Endometrial microvascular endothelial cells (primary cell): ENCODE measurements around the gene APOL6. TPM values are rescaled to one million over a fixed set of nuclear protein-coding genes. Genes with fewer than 3 reads are reported as not detected.
"Not testable (repeated sequence)": the region's sequence is repeated elsewhere in the genome, so short reads cannot be mapped to it uniquely, and the experiment has no call there.

Experiments used
- in situ Hi-C: cut with HindIII; loops from 2 replicates; pipeline ENCODE4 v1.10.0; 2017; ENCODE audit warnings: low sequenced_read_pairs, low pct_unique_long_range_greater_than_20kb; ENCODE audit errors: inconsistent ontology term
- total RNA-seq: library from RNA; depleted of rRNA; stranded (reverse); fragments of >200 nt; gene quantifications from one replicate; pipeline ENCODE4 v1.2.3, GENCODE V29; 2015; ENCODE audit errors: inconsistent ontology term

APOL6 gene
- total RNA-seq, 1 donor from 2014 or later, result 8.8 TPM

DNA sequence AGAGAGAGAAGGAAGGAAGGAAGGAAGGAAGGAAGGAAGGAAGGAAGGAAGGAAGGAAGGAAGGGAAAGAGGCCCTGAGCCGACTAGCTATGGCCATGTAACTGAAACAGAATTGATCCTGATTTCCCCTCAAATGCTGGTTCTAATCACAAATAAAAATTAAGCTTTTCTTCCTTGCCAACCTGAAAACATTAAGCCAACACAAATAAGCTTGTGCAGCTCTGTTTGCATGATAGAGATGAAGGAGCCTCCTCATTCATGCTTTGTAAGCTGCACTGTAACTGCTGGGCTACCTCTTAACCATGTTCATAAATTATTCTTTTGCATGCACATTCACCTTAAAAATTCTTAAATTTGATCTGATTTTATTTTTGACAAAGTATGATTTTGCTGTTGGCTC, 41.8 kb downstream of the APOL6 start:
- in situ Hi-C loops, result no loop called here

GRCh38 chr22:35695202-35695601, 47.0 kb downstream of the APOL6 start:
- in situ Hi-C loops, result no loop called here

- in situ Hi-C loops, result no loop called here
Observed at GRCh38 chr22:35697142-35697541, 48.9 kb downstream of the APOL6 start.

GRCh38 chr22:35699852-35700251, 51.6 kb downstream of the APOL6 start:
- in situ Hi-C loops, result not testable (repeated sequence)

GRCh38 chr22:35703861-35704584, 55.8 kb downstream of the APOL6 start:
- in situ Hi-C loops, result no loop called here

- in situ Hi-C loops, result no loop called here
Observed at GRCh38 chr22:35705141-35705540, 56.9 kb downstream of the APOL6 start.

DNA sequence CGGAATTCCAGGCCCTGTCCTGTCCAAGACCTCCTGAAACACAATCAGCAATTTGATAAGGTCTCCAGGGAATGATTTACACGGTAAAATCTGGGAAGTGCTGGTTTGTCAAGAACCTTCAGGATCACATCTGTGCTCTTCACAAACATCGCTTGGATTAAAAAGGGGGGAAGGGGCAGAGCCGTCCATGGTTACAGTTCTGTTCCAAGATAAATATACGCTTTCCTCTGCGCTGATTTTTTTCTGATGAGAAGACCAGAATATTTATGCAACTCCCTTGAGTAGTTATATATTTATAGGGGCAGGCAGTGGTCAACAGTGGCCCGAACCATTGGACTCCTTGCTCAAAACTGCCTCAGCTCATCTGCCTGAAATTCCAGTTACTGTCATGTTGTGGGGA, 60.2 kb downstream of the APOL6 start:
- in situ Hi-C loops, result no loop called here

GRCh38 chr22:35708917-35709316, 60.7 kb downstream of the APOL6 start:
- in situ Hi-C loops, result no loop called here

- in situ Hi-C loops, result no loop called here
Observed at GRCh38 chr22:35711336-35711735, 63.1 kb downstream of the APOL6 start.

DNA sequence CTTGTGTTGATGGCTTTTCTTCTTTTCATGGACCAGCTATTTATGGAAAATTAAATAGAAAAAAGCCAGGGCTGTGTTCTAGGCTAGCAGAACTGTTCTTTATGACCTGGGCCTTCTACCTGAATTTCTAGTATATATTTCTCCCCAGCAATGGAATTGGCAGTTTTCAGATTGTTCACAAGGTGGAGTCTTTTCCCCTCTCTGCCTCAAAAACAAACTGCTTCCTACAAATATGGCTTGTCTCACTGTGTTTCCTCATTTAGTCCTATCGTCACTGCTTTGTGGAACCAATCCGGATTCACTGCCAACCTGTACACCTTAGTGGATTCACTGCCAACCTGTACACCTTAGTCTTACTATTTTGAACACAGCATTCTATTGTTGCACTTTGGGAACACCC, 64.4 kb downstream of the APOL6 start:
- in situ Hi-C loops, result no loop called here

- in situ Hi-C loops, result no loop called here
Observed at GRCh38 chr22:35717572-35717971, 69.3 kb downstream of the APOL6 start, which contains the start of gene APOL5. Gene APOL5 (plus strand): TSS chr22:35717872. CDS start chr22:35717872, 0 bp downstream.

Other genes with a start within 250 kb of the APOL6 start
- 188 TPM for gene MCM5, start 248.3 kb upstream of the APOL6 start, total RNA-seq
- gene RASD2, start 107.6 kb upstream of the APOL6 start, total RNA-seq, result not detected
- gene MB, start 31.1 kb upstream of the APOL6 start, total RNA-seq, result not detected
- gene APOL5, start 69.4 kb downstream of the APOL6 start, total RNA-seq, result not detected